Sigmoid colon (tissue), 7 donors: ENCODE results near the gene P2RX3. TPM values are rescaled to one million over a fixed set of nuclear protein-coding genes. Genes with fewer than 3 reads are reported as not detected.

Experiments used
- DNase-seq: peaks from one replicate; pipeline ENCODE4 v3.0.0-alpha.2; 2019
- H3K27ac ChIP-seq, 4 donors: fragments of 200-600 bp; sonication (generic); one replicate each; pipeline ENCODE4 v1.5.1; 2016 to 2019; ENCODE audit warnings: mild to moderate bottlenecking in 1 of 4
- H3K27me3 ChIP-seq, 3 donors: fragments of 200-600 bp; sonication (generic); one replicate each; pipeline ENCODE4 v1.5.1; 2019; ENCODE audit warnings: mild to moderate bottlenecking in 1 of 3
- H3K36me3 ChIP-seq, 4 donors: fragments of 200-600 bp; sonication (generic); one replicate each; pipeline ENCODE4 v1.5.1; 2016 to 2019
- H3K4me1 ChIP-seq, 4 donors: fragments of 200-600 bp; sonication (generic); one replicate each; pipeline ENCODE4 v1.5.1; 2017 to 2019
- H3K4me3 ChIP-seq, 4 donors: fragments of 200-600 bp; sonication (generic); one replicate each; pipeline ENCODE4 v1.5.1; 2017 to 2019; ENCODE audit warnings: mild to moderate bottlenecking in 2 of 4, moderate library complexity in 1 of 4
- H3K9me3 ChIP-seq, 4 donors: fragments of 200-600 bp in 3 of 4; sonication (generic) in 3 of 4; one replicate each; pipeline versions ENCODE4 v1.5.1 to v1.6.1; 2013 to 2019
- EP300 ChIP-seq, 4 donors: sonication (generic); formaldehyde crosslinking; IDR thresholded peaks; one replicate each; pipeline ENCODE4 v1.6.1; 2017; ENCODE audit warnings: antibody characterized with exemption in 4 of 4
- POLR2A ChIP-seq, 2 donors: fragments of 450-650 bp; IDR thresholded peaks; one replicate each; pipeline ENCODE4 v1.6.1; 2016; ENCODE audit warnings: antibody characterized with exemption in 2 of 2, mild to moderate bottlenecking in 2 of 2, moderate library complexity in 2 of 2
- POLR2AphosphoS5 ChIP-seq, 4 donors: sonication (generic); formaldehyde crosslinking; IDR thresholded peaks; one replicate each; pipeline ENCODE4 v1.6.1; 2017; ENCODE audit warnings: antibody characterized with exemption in 4 of 4
- WGBS, 2 donors: extraction: QIAGEN DNeasy Blood & Tissue Kit; methylation state at CpG; one replicate each; pipeline ENCODE4 v1.1.7; 2013; 5-methylcytosine and 5-hydroxymethylcytosine counted together
- intact Hi-C: fragments of 100-400 bp; cut with DNase I; formaldehyde crosslinking; loops from one replicate; pipeline ENCODE4 v1.15.1; 2023
- polyA plus RNA-seq, 3 donors: library from polyadenylated mRNA; stranded (reverse); fragments of 200-250 nt; gene quantifications; one replicate each; pipeline ENCODE4 v1.2.3, GENCODE V29; 2013
- total RNA-seq, 4 donors: library from RNA; depleted of rRNA; stranded (reverse); fragments of >200 nt; gene quantifications; one replicate each; pipeline ENCODE4 v1.1.0, GENCODE V29; 2016
- TF ChIP-seq, protein P1 (sequence below), 4 experiments: fragments of 450-650 bp in 3 of 4; fragments of 200-600 bp in 1 of 4; IDR thresholded peaks; one replicate each; pipeline ENCODE4 v1.5.1; 2016 to 2019; ENCODE audit warnings: antibody characterized with exemption in 4 of 4, mild to moderate bottlenecking in 3 of 4, moderate library complexity in 2 of 4
- donor health status: healthy with polysubstance abuse.
- donor health status: Bipolar disorder and iron deficiency.
- donor health status: healthy.

The P2RX3 gene
- total and polyA plus RNA-seq, 7 donors, result 0.07 to 0.36 TPM; not detected in 5

DNA sequence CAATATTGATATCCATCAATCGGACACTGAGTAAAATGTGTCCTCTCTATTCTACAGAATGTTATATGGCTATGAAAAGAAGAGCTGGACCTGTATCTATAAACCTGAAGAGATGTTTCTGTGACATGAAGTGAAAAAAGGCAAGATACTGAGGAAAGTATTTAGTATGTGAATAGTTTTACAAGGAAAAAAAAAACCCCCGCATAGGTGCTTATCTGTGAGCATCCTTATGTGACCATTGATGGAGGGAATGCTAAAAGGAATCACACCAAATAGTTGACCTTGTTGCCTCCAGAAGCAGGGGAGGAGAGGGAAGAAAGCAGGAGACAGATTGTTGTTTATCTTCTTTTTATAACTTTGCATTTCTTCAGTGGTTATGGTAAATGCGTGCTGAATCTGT lies 53.0 kb downstream of the P2RX3 start:
- Histone ChIP-seq H3K27ac (no peak overlapping the region), H3K4me1 (no peaks in the 10 kb centered on the region), H3K27me3 (peaks cover 0 to 8% (median 0%) of the 10 kb centered on the region in 3 donors), H3K36me3 (no peaks in the 10 kb centered on the region), H3K9me3 (no peaks in the 10 kb centered on the region), H3K4me3 (no peak overlapping the region)
- no peak for DNase-seq
- intact Hi-C loops, result no loop called here
- TF ChIP-seq, protein P1, sequence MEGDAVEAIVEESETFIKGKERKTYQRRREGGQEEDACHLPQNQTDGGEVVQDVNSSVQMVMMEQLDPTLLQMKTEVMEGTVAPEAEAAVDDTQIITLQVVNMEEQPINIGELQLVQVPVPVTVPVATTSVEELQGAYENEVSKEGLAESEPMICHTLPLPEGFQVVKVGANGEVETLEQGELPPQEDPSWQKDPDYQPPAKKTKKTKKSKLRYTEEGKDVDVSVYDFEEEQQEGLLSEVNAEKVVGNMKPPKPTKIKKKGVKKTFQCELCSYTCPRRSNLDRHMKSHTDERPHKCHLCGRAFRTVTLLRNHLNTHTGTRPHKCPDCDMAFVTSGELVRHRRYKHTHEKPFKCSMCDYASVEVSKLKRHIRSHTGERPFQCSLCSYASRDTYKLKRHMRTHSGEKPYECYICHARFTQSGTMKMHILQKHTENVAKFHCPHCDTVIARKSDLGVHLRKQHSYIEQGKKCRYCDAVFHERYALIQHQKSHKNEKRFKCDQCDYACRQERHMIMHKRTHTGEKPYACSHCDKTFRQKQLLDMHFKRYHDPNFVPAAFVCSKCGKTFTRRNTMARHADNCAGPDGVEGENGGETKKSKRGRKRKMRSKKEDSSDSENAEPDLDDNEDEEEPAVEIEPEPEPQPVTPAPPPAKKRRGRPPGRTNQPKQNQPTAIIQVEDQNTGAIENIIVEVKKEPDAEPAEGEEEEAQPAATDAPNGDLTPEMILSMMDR (IDR thresholded peaks at IDR 0.05), result no peak
- TF ChIP-seq EP300 (IDR thresholded peaks at IDR 0.05), result no peak
- TF ChIP-seq POLR2AphosphoS5 (IDR thresholded peaks at IDR 0.05), result no peak
- no peak for TF ChIP-seq POLR2A (IDR thresholded peaks at IDR 0.05)
- 81 to 88% methylated on average over 3 of the region's 3 CpGs for WGBS, 2 donors

DNA sequence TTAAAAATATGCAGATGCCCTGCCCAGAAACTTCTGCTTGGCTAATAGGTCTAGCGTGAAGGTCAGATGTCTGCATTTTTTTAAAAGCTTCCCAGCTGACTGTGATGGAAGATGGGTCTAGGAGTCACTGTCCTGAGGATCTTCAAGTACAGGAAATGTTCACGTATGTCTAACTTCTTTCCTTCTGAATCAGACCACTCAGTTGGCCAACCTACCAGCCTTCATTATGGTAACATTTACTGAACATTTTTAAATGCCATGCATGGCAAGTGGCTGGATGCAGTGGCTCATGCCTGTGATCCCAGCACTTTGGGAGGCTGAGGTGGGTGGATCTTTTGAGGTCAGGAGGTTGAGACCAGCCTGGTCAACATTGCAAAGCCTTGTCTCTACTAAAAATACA lies 53.4 kb downstream of the P2RX3 start:
- H3K27ac ChIP-seq, result no peak overlapping the region
- 75 to 77% methylated on average over 2 of the region's 2 CpGs for WGBS, 2 donors
- intact Hi-C loops, result no loop called here
- H3K27me3 ChIP-seq, result peaks cover 0 to 8% (median 0%) of the 10 kb centered on the region in 3 donors
- no peak overlapping the region for H3K4me3 ChIP-seq
- H3K9me3 ChIP-seq, result no peaks in the 10 kb centered on the region
- no peaks in the 10 kb centered on the region for H3K4me1 ChIP-seq
- DNase-seq, result no peak
- TF ChIP-seq, protein P1 (IDR thresholded peaks at IDR 0.05), result no peak
- TF ChIP-seq EP300 (IDR thresholded peaks at IDR 0.05), result no peak
- TF ChIP-seq POLR2AphosphoS5 (IDR thresholded peaks at IDR 0.05), result no peak
- TF ChIP-seq POLR2A (IDR thresholded peaks at IDR 0.05), result no peak
- H3K36me3 ChIP-seq, result no peaks in the 10 kb centered on the region

DNA sequence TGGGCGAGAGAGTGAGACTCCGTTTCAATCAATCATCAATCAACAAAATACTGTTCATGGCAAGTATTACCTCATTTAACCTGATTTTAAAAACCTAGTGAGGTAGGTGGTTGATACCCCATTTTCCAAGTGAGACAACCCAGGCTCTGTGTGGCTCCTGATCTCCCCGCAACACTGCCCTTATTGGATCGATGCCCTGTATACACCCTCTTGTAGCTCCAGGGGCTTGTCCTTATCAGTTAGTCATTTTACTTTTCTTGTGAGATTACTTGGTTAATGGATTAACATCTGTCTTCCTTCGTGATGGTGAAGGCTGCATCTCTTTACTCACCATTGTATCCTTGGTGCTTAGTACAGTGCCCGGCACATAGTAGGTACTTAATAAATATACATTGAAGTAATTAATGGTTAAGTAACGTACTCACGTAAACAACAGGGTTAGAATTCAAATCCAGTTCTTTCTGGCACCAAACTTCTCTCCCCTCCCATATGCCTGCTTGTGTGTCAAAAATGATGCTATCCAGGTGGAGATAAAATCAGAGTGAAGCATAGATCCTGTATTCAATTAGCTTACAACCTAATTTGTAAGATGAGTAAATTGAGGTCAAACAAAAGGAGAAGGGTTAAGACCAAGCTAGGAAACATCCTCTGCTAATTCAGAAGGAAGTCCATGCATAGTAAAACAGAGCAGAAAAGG lies 54.1 kb downstream of the P2RX3 start:
- no peaks in the 10 kb centered on the region for H3K4me1 ChIP-seq
- H3K36me3 ChIP-seq, result no peaks in the 10 kb centered on the region
- intact Hi-C loops, result no loop called here
- no peak overlapping the region for H3K27ac ChIP-seq
- TF ChIP-seq, protein P1 (IDR thresholded peaks at IDR 0.05), result no peak
- 84 to 89% methylated on average over 8 of the region's 8 CpGs for whole genome bisulfite sequencing, 2 donors
- H3K27me3 ChIP-seq, result peaks cover 0 to 8% (median 0%) of the 10 kb centered on the region in 3 donors
- no peak overlapping the region for H3K4me3 ChIP-seq
- DNase-seq, result no peak
- no peaks in the 10 kb centered on the region for H3K9me3 ChIP-seq

DNA sequence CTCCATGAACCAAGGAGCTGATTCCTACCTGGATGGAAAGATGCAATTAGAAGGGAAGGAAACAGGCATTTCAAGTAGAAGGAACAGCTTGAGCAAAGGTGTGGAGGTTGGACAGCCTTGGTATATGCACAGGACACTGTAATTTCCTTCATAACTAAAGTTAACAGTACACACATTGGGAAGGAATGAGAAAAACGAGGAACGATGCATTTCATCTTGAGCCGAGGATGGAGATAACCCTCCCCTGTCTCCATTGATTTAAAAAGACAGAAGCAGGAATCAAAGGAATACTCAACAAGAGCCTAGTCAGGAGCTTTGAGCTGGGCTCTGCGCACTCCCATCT lies 54.6 kb downstream of the P2RX3 start:
- no peak overlapping the region for H3K4me3 ChIP-seq
- peaks cover 0 to 8% (median 0%) of the 10 kb centered on the region in 3 donors for H3K27me3 ChIP-seq
- no peaks in the 10 kb centered on the region for H3K9me3 ChIP-seq
- no peak for DNase-seq
- H3K27ac ChIP-seq, result no peak overlapping the region
- H3K36me3 ChIP-seq, result no peaks in the 10 kb centered on the region
- TF ChIP-seq POLR2A (IDR thresholded peaks at IDR 0.05), result no peak
- TF ChIP-seq POLR2AphosphoS5 (IDR thresholded peaks at IDR 0.05), result no peak
- no peak for TF ChIP-seq EP300 (IDR thresholded peaks at IDR 0.05)
- TF ChIP-seq, protein P1 (IDR thresholded peaks at IDR 0.05), result no peak
- 76 to 83% methylated on average over 4 of the region's 4 CpGs for WGBS, 2 donors
- intact Hi-C loops, result no loop called here
- H3K4me1 ChIP-seq, result no peaks in the 10 kb centered on the region
